A549 (cell line): Measurements from ENCODE around the gene SGTA. TPM values are rescaled to one million over a fixed set of nuclear protein-coding genes. Genes with fewer than 3 reads are reported as not detected.

Experiments
- ATAC-seq, 2 experiments: fragments of 200-7000 bp in 1 of 2; fragments of >200 bp in 1 of 2; cut with Nextera tagmentation in 1 of 2; cut with Tn5 transposase in 1 of 2; 3 replicates each; pipeline versions ENCODE4 v1.8.0 to v1.9.1; 2018 to 2020; ENCODE audit warnings: mild to moderate bottlenecking in 1 of 2, moderate library complexity in 1 of 2
- CTCF ChIA-PET: fragments of 300-600 bp; sonication (Branson Sonifier 250); formaldehyde crosslinking; extraction: SDS; loops from one replicate; lab custom pipeline; 2021; ENCODE audit warnings: antibody characterized with exemption, inconsistent platforms; lab: Yijun Ruan, JAX
- POLR2A ChIA-PET: fragments of 350-600 bp; formaldehyde crosslinking; extraction: SDS; loops from one replicate; lab custom pipeline; 2021; ENCODE audit warnings: antibody characterized with exemption, inconsistent platforms; lab: Yijun Ruan, JAX
- DNase-seq, 2 experiments: peaks; one replicate each; pipeline versions ENCODE4 v3.0.0 to v3.0.0-alpha.2; 2011 to 2016; ENCODE audit warnings: low read depth in 1 of 2, low spot score in 1 of 2
- FAIRE-seq: peaks from 2 replicates; lab custom pipeline; 2011; peaks lifted over from hg19 to GRCh38; lab: Jason Lieb, UNC
- H3K27ac ChIP-seq, 2 experiments: fragments of >200 bp; sonication (Bioruptor Twin); formaldehyde crosslinking; 3 replicates each; pipeline ENCODE4 v1.5.1; 2016 to 2017
- H3K4me1 ChIP-seq: fragments of >200 bp; sonication (Bioruptor Twin); formaldehyde crosslinking; 3 replicates; pipeline ENCODE4 v1.6.1; 2016
- H3K4me2 ChIP-seq: fragments of >200 bp; sonication (Bioruptor Twin); formaldehyde crosslinking; 3 replicates; pipeline ENCODE4 v1.6.1; 2016
- H3K4me3 ChIP-seq: fragments of >200 bp; sonication (Bioruptor Twin); formaldehyde crosslinking; 3 replicates; pipeline ENCODE4 v1.5.1; 2016
- H3K9me3 ChIP-seq: fragments of >200 bp; sonication (Bioruptor Twin); formaldehyde crosslinking; 3 replicates; pipeline ENCODE4 v1.6.1; 2016
- CEBPB ChIP-seq, 2 experiments: fragments of >200 bp in 1 of 2; sonication (Bioruptor Twin) in 1 of 2; formaldehyde crosslinking in 1 of 2; IDR thresholded peaks; 2 replicates each; pipeline ENCODE4 v1.6.1; 2012 to 2016
- CHD4 ChIP-seq: fragments of 200-600 bp; sonication (generic); IDR thresholded peaks from 2 replicates; pipeline ENCODE4 v1.6.1; 2016; ENCODE audit warnings: antibody characterized with exemption, mild to moderate bottlenecking, borderline replicate concordance
- FOSL2 ChIP-seq, 2 experiments: fragments of 450-650 bp in 1 of 2; fragments of >200 bp in 1 of 2; sonication (Bioruptor Twin) in 1 of 2; formaldehyde crosslinking; IDR thresholded peaks; 2 replicates each; pipeline versions ENCODE4 v1.5.0 to v1.6.1; 2016 to 2020; ENCODE audit warnings: mild to moderate bottlenecking in 1 of 2, moderate library complexity in 1 of 2
- FOXS1 ChIP-seq: fragments of 250-450 bp; sonication (Bioruptor Pico); IDR thresholded peaks from 2 replicates; pipeline ENCODE4 v1.5.0; 2020; ENCODE audit warnings: mild to moderate bottlenecking, moderate library complexity
- GATA3 ChIP-seq: IDR thresholded peaks from 2 replicates; pipeline ENCODE4 v1.6.1; 2012; ENCODE audit warnings: borderline replicate concordance
- JUN ChIP-seq, 2 experiments: fragments of >200 bp; sonication (Bioruptor Twin); formaldehyde crosslinking; IDR thresholded peaks; 2 replicates in 1 of 2; 3 replicates in 1 of 2; pipeline ENCODE4 v1.6.1; 2016 to 2017
- KDM5A ChIP-seq: fragments of 200-600 bp; sonication (generic); IDR thresholded peaks from 2 replicates; pipeline ENCODE4 v1.6.1; 2016; ENCODE audit warnings: antibody characterized with exemption, mild to moderate bottlenecking
- MAFK ChIP-seq: fragments of 450-650 bp; IDR thresholded peaks from 2 replicates; pipeline ENCODE4 v1.6.1; 2014; ENCODE audit not compliant: partially characterized antibody
- MAZ ChIP-seq: fragments of 150-350 bp; IDR thresholded peaks from 2 replicates; pipeline ENCODE4 v1.6.1; 2014; ENCODE audit warnings: antibody characterized with exemption, low read depth, low read length, borderline replicate concordance
- NFE2L2 ChIP-seq: fragments of 150-350 bp; conservative IDR thresholded peaks from 2 replicates; pipeline ENCODE4 v1.6.1; 2014; ENCODE audit warnings: low read length
- RFX5 ChIP-seq: fragments of 450-650 bp; IDR thresholded peaks from 2 replicates; pipeline ENCODE4 v1.7.1; 2014; ENCODE audit warnings: antibody characterized with exemption, mild to moderate bottlenecking, moderate library complexity
- RNF2 ChIP-seq: fragments of 200-600 bp; sonication (generic); IDR thresholded peaks from 2 replicates; pipeline ENCODE4 v1.6.1; 2016; ENCODE audit warnings: low read depth, mild to moderate bottlenecking, antibody characterized with exemption, moderate library complexity, borderline replicate concordance
- WGBS: methylation state at CpG from one replicate; pipeline ENCODE4 v1.1.6; 2017; ENCODE audit errors: missing lambda C conversion rate; 5-methylcytosine and 5-hydroxymethylcytosine counted together
- polyA plus RNA-seq, 4 experiments: library from polyadenylated mRNA; depleted of rRNA in 3 of 4; stranded (reverse); fragments of >200 nt; fragmentation: RNase III in 1 of 4; extraction: RNeasy Plus Mini Kit Qiagen cat#74134 plus additional on column Dnase treatment in 1 of 4; gene quantifications; 2 replicates in 3 of 4; 3 replicates in 1 of 4; pipeline ENCODE4 v1.2.3, GENCODE V29; 2011 to 2017
- TF ChIP-seq, protein P1 (sequence below): fragments of >200 bp; sonication (Bioruptor Twin); formaldehyde crosslinking; IDR thresholded peaks from 3 replicates; pipeline ENCODE4 v1.5.1; 2016
- TF ChIP-seq, protein P2 (sequence below): fragments of >200 bp; sonication (Bioruptor Twin); formaldehyde crosslinking; IDR thresholded peaks from 3 replicates; pipeline ENCODE4 v1.6.1; 2016

The SGTA gene
- polyA plus RNA-seq, 2 of the 4 experiments (the other 2 are of a cell fraction): 39.1 to 48.0 TPM

GRCh38 chr19:2770055-2771013 is 12.7 kb downstream of the SGTA start:
- FAIRE-seq: no peak
- H3K4me2 ChIP-seq: no peak overlapping the region
- no peak for ATAC-seq
- H3K9me3 ChIP-seq: no peaks in the 10 kb centered on the region
- TF ChIP-seq GATA3 (no peak), MAZ (no peak), NFE2L2 (no peak), CHD4 (no peak), CEBPB (IDR thresholded peaks at IDR 0.05) (no peak)
- TF ChIP-seq, protein P1, sequence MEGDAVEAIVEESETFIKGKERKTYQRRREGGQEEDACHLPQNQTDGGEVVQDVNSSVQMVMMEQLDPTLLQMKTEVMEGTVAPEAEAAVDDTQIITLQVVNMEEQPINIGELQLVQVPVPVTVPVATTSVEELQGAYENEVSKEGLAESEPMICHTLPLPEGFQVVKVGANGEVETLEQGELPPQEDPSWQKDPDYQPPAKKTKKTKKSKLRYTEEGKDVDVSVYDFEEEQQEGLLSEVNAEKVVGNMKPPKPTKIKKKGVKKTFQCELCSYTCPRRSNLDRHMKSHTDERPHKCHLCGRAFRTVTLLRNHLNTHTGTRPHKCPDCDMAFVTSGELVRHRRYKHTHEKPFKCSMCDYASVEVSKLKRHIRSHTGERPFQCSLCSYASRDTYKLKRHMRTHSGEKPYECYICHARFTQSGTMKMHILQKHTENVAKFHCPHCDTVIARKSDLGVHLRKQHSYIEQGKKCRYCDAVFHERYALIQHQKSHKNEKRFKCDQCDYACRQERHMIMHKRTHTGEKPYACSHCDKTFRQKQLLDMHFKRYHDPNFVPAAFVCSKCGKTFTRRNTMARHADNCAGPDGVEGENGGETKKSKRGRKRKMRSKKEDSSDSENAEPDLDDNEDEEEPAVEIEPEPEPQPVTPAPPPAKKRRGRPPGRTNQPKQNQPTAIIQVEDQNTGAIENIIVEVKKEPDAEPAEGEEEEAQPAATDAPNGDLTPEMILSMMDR: no peak
- TF ChIP-seq, protein P2, sequence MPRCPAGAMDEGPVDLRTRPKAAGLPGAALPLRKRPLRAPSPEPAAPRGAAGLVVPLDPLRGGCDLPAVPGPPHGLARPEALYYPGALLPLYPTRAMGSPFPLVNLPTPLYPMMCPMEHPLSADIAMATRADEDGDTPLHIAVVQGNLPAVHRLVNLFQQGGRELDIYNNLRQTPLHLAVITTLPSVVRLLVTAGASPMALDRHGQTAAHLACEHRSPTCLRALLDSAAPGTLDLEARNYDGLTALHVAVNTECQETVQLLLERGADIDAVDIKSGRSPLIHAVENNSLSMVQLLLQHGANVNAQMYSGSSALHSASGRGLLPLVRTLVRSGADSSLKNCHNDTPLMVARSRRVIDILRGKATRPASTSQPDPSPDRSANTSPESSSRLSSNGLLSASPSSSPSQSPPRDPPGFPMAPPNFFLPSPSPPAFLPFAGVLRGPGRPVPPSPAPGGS: no peak
- 95% methylated on average over 22 of the region's 40 CpGs for WGBS
- POLR2A ChIA-PET: no interaction called here
- no peak overlapping the region for H3K4me3 ChIP-seq
- CTCF ChIA-PET: interaction anchor here (0.6 to 1.8 kb wide), 3 partner anchors 13 to 122 kb away, joined by 3 to 5 read pairs (median 4); partner anchors contain the start of gene SGTA
- no peak overlapping the region for H3K27ac ChIP-seq
- no peak for DNase-seq
- H3K4me1 ChIP-seq: no peaks in the 10 kb centered on the region

DNA sequence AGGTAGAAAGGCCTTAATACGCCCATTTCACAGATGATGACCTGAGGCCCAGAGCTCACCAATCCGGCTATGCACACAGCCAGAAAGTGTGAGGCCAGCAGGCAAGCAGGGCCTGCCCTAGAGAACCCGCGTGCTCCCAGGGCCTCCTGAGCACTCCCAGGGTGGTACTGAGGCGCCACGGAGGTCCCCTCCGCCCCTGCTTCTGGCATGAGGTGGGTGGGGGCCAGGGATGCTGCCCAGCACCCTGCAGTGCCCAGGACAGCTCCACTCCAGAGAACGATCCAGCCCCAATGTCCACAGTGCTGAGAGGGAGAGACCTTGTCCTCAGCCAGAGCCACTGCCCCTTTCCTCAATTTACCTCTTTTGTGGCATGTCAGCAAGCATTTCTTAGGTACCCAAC is 13.9 kb downstream of the SGTA start:
- TF ChIP-seq KDM5A (no peak), RNF2 (no peak), CHD4 (no peak), RFX5 (no peak), FOSL2 (IDR thresholded peaks at IDR 0.05) (no peak), FOSL2 (CRISPR knock-in tag; IDR thresholded peaks at IDR 0.05) (no peak), JUN (IDR thresholded peaks at IDR 0.05) (no peak), MAFK (no peak)
- Histone ChIP-seq H3K4me2 (no peak overlapping the region), H3K4me1 (no peaks in the 10 kb centered on the region), H3K9me3 (no peaks in the 10 kb centered on the region), H3K4me3 (no peak overlapping the region), H3K27ac (no peak overlapping the region)
- FAIRE-seq: no peak
- ATAC-seq: no peak
- WGBS: 97% methylated on average over 6 of the region's 8 CpGs
- DNase-seq: no peak
- ChIA-PET POLR2A (no interaction called here), CTCF (interaction anchor here (0.6 to 1.5 kb wide), 2 partner anchors 20 to 924 kb away, joined by 3 to 6 read pairs; no protein-coding TSS in a partner anchor)

DNA sequence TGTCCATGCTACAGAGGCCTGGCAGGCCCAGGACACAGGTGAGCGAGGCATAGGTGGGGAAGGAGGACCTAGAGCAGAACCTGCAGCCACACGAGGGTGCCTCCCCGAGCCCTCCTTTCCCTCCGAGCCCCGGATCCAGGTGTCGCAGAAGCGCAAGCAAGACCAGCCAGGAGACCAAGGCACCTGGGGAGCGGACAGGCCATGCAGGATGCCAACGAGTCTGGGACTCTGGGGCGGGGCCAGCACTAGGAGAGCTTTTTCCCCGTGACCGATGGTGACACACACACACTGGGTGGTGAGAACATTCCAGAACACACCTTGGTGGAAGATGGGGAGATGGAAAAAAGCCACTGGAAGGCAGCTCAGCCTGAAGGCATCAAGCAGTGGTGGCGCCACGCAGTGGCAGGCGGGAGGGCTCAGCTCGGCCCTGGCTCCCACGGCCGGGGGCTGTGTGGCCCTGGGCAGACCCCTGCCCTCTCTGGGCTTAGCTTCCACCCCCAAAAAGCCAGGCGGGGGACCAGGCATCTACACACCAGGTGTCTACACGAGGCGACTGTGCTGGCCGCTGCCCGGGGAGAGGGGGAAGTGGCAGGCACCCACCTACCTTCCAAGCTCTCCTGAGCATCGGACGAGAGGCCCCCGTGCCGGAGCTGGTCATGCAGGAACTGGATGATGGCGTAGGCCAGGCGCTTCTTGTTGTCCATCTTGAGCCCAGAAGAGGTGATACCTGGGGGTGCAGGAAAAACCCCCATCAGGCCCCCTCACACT is 14.5 kb downstream of the SGTA start:
- no peak for DNase-seq
- no peak for ATAC-seq
- H3K4me1 ChIP-seq: no peaks in the 10 kb centered on the region
- POLR2A ChIA-PET: no interaction called here
- no peak overlapping the region for H3K27ac ChIP-seq
- no peak for TF ChIP-seq FOXS1 (CRISPR knock-in tag)
- TF ChIP-seq RFX5: no peak
- TF ChIP-seq, all 56 proteins: peak for 0
- Histone ChIP-seq H3K9me3 (no peaks in the 10 kb centered on the region), H3K4me3 (no peak overlapping the region), H3K4me2 (no peak overlapping the region)
- no peak for FAIRE-seq
- CTCF ChIA-PET: interaction anchor here (0.6 to 1.5 kb wide), 2 partner anchors 19 to 121 kb away, joined by 4 to 6 read pairs; no protein-coding TSS in a partner anchor
- WGBS: 95% methylated on average over 9 of the region's 29 CpGs
